ENCODE data around the gene NRG2.

Gene NRG2

GRCh38 chr5:139812323-139812722, 230.8 kb downstream of the NRG2 start:
- TF ChIP-seq POLR2A (IDR thresholded peaks at IDR 0.05; ENCODE audit: extremely low read depth, insufficient read length) (no peak), MAX (IDR thresholded peaks at IDR 0.05; ENCODE audit: low read depth, low read length) (no peak)
- no peak overlapping the region for H3K4me3 ChIP-seq (ENCODE audit: low read depth, low read length)
- no peak for DNase-seq (ENCODE audit: low read depth)

- no peak for DNase-seq (ENCODE audit: low read depth)
- H3K4me3 ChIP-seq (ENCODE audit: low read depth, low read length): no peak overlapping the region
- TF ChIP-seq MAX (IDR thresholded peaks at IDR 0.05; ENCODE audit: low read depth, low read length) (no peak), MYC (IDR thresholded peaks at IDR 0.05; ENCODE audit: low read depth, low read length) (no peak), POLR2A (IDR thresholded peaks at IDR 0.05; ENCODE audit: extremely low read depth, insufficient read length) (no peak), CTCF (IDR thresholded peaks at IDR 0.05; ENCODE audit: low read depth, low read length) (no peak)
Measured at GRCh38 chr5:139811274-139811607, 231.9 kb downstream of the NRG2 start.

GRCh38 chr5:139810341-139811273, 232.5 kb downstream of the NRG2 start:
- no peak for TF ChIP-seq MYC (IDR thresholded peaks at IDR 0.05; ENCODE audit: low read depth, low read length)
- no peak for TF ChIP-seq MAX (IDR thresholded peaks at IDR 0.05; ENCODE audit: low read depth, low read length)
- TF ChIP-seq CTCF (IDR thresholded peaks at IDR 0.05; ENCODE audit: low read depth, low read length): no peak
- TF ChIP-seq POLR2A (IDR thresholded peaks at IDR 0.05; ENCODE audit: extremely low read depth, insufficient read length): no peak
- H3K4me3 ChIP-seq (ENCODE audit: low read depth, low read length): no peak overlapping the region

GRCh38 chr5:139809331-139809810, 233.7 kb downstream of the NRG2 start:
- H3K4me3 ChIP-seq (ENCODE audit: low read depth, low read length): no peak overlapping the region
- DNase-seq (ENCODE audit: low read depth): no peak
- no peak for TF ChIP-seq CTCF (IDR thresholded peaks at IDR 0.05; ENCODE audit: low read depth, low read length)
- no peak for TF ChIP-seq MYC (IDR thresholded peaks at IDR 0.05; ENCODE audit: low read depth, low read length)
- no peak for TF ChIP-seq MAX (IDR thresholded peaks at IDR 0.05; ENCODE audit: low read depth, low read length)
- TF ChIP-seq POLR2A (IDR thresholded peaks at IDR 0.05; ENCODE audit: extremely low read depth, insufficient read length): no peak

More at GRCh38 chr5:139810341-139811273, 232.5 kb downstream of the NRG2 start:
- no peak for DNase-seq (ENCODE audit: low read depth)

GRCh38 chr5:139808481-139809330, 234.4 kb downstream of the NRG2 start:
- peak; percentile 28; the same call in 1 of the 2 replicates for TF ChIP-seq MAX (IDR thresholded peaks at IDR 0.05; ENCODE audit: low read depth, low read length)
- no peak for TF ChIP-seq CTCF (IDR thresholded peaks at IDR 0.05; ENCODE audit: low read depth, low read length)
- peak; percentile 54 for DNase-seq (ENCODE audit: low read depth)
- H3K4me3 ChIP-seq (ENCODE audit: low read depth, low read length): no peak overlapping the region

All from NB4 (cell line).